Measurements from ENCODE around the gene ADAMTSL3.
"Not testable (repeated sequence)": the region's sequence is repeated elsewhere in the genome, so short reads cannot be mapped to it uniquely, and the experiment has no call there.

Gene ADAMTSL3

GRCh38 chr15:84082739-84083138 is 428.8 kb downstream of the ADAMTSL3 start:
- DNase-seq (ENCODE audit: low read depth in 2 of 2), result no peak

GRCh38 chr15:84086071-84086470 is 432.1 kb downstream of the ADAMTSL3 start:
- not testable (repeated sequence) for DNase-seq (ENCODE audit: low read depth in 2 of 2)
